GM19452 (cell line): ENCODE data around the gene LIMA1.
"Not testable (repeated sequence)": the region's sequence is repeated elsewhere in the genome, so short reads cannot be mapped to it uniquely, and the experiment has no call there.

ENCODE experiments used
- ATAC-seq: cut with Tn5 transposase; IDR thresholded peaks from one replicate; pipeline ENCODE4 v1.9.1; 2021; ENCODE audit not compliant: unreplicated experiment

Gene LIMA1

GRCh38 chr12:50283229-50283923 is at the start of gene LIMA1:
LIMA1 (minus strand) TSS chr12:50283520; CDS start chr12:50248751, 34,769 bp downstream.
- ATAC-seq, result peak; percentile 93

GRCh38 chr12:50331745-50332144 is 48.4 kb upstream of the LIMA1 start:
- ATAC-seq, result no peak

GRCh38 chr12:50328664-50329063 is 45.3 kb upstream of the LIMA1 start:
- not testable (repeated sequence) for ATAC-seq

GRCh38 chr12:50326590-50327284 is 43.4 kb upstream of the LIMA1 start:
- no peak for ATAC-seq

GRCh38 chr12:50325890-50326391 is 42.6 kb upstream of the LIMA1 start:
- ATAC-seq, result no peak

- ATAC-seq, result not testable (repeated sequence)
Measured at GRCh38 chr12:50324770-50325169, 41.5 kb upstream of the LIMA1 start.

- ATAC-seq, result not testable (repeated sequence)
Measured at GRCh38 chr12:50324077-50324476, 40.8 kb upstream of the LIMA1 start.

GRCh38 chr12:50322206-50322605 is 38.9 kb upstream of the LIMA1 start:
- no peak for ATAC-seq

- ATAC-seq, result no peak
Measured at GRCh38 chr12:50317203-50317602, 33.9 kb upstream of the LIMA1 start.

- ATAC-seq, result no peak
Measured at GRCh38 chr12:50315803-50316202, 32.5 kb upstream of the LIMA1 start.

GRCh38 chr12:50314636-50315312 is 31.5 kb upstream of the LIMA1 start:
- no peak for ATAC-seq

- not testable (repeated sequence) for ATAC-seq
Measured at GRCh38 chr12:50313971-50314370, 30.7 kb upstream of the LIMA1 start.

- ATAC-seq, result no peak
Measured at GRCh38 chr12:50313256-50313931, 30.1 kb upstream of the LIMA1 start.

GRCh38 chr12:50311858-50312609 is 28.7 kb upstream of the LIMA1 start:
- not testable (repeated sequence) for ATAC-seq

GRCh38 chr12:50309950-50310349 is 26.6 kb upstream of the LIMA1 start:
- no peak for ATAC-seq

- ATAC-seq, result no peak
Measured at GRCh38 chr12:50302686-50303085, 19.4 kb upstream of the LIMA1 start.

- no peak for ATAC-seq
Measured at GRCh38 chr12:50297996-50298395, 14.7 kb upstream of the LIMA1 start.

GRCh38 chr12:50297027-50297426 is 13.7 kb upstream of the LIMA1 start:
- no peak for ATAC-seq

- no peak for ATAC-seq
Measured at GRCh38 chr12:50296554-50296953, 13.2 kb upstream of the LIMA1 start.

- ATAC-seq, result no peak
Measured at GRCh38 chr12:50291377-50291776, 8.1 kb upstream of the LIMA1 start.
